Cardiac muscle cell (in vitro differentiated cells and primary cell): Measurements from ENCODE around the gene RNASE13. TPM values are rescaled to one million over a fixed set of nuclear protein-coding genes. Genes with fewer than 3 reads are reported as not detected.

Source experiments
- DNase-seq, 2 donors: peaks; one replicate each; pipeline versions ENCODE4 v3.0.0 to v3.0.0-alpha.2; 2010 to 2017; ENCODE audit warnings: low read depth in 1 of 2, low spot score in 1 of 2
- H3K27ac ChIP-seq: fragments of 200-600 bp; sonication (generic); 2 replicates; pipeline ENCODE4 v1.5.1; 2016
- H3K27me3 ChIP-seq: fragments of 200-600 bp; sonication (generic); 2 replicates; pipeline ENCODE4 v1.6.0; 2016; ENCODE audit warnings: control low read depth
- H3K36me3 ChIP-seq: fragments of 200-600 bp; sonication (generic); 2 replicates; pipeline ENCODE4 v1.5.1; 2016; ENCODE audit warnings: control low read depth
- H3K4me1 ChIP-seq: fragments of 200-600 bp; sonication (generic); 2 replicates; pipeline ENCODE4 v1.8.1; 2017; ENCODE audit warnings: low read depth, mild to moderate bottlenecking, mixed run types
- H3K4me3 ChIP-seq: fragments of 200-600 bp; sonication (generic); 2 replicates; pipeline ENCODE4 v1.5.1; 2016; ENCODE audit warnings: mild to moderate bottlenecking
- H3K9me3 ChIP-seq: fragments of 200-600 bp; sonication (generic); 2 replicates; pipeline ENCODE4 v1.5.1; 2017; ENCODE audit warnings: low read depth, mild to moderate bottlenecking, control low read depth
- polyA plus RNA-seq: library from polyadenylated mRNA; unstranded; fragments of >200 nt; fragmentation: Nextera tagmentation; extraction: Ambion mirVana; gene quantifications from 2 replicates; pipeline ENCODE4 v1.2.1, GENCODE V29; 2016
- total RNA-seq: library from RNA; depleted of rRNA; stranded (reverse); fragments of >200 nt; gene quantifications from 2 replicates; pipeline ENCODE4 v1.2.3, GENCODE V29; 2016
- TF ChIP-seq, protein P1 (sequence below): IDR thresholded peaks from 2 replicates; pipeline ENCODE4 v1.5.1; 2012; ENCODE audit warnings: low read depth, mild to moderate bottlenecking, low read length

RNASE13 gene
- total and polyA plus RNA-seq, 2 experiments from 2014 or later = not detected

DNA sequence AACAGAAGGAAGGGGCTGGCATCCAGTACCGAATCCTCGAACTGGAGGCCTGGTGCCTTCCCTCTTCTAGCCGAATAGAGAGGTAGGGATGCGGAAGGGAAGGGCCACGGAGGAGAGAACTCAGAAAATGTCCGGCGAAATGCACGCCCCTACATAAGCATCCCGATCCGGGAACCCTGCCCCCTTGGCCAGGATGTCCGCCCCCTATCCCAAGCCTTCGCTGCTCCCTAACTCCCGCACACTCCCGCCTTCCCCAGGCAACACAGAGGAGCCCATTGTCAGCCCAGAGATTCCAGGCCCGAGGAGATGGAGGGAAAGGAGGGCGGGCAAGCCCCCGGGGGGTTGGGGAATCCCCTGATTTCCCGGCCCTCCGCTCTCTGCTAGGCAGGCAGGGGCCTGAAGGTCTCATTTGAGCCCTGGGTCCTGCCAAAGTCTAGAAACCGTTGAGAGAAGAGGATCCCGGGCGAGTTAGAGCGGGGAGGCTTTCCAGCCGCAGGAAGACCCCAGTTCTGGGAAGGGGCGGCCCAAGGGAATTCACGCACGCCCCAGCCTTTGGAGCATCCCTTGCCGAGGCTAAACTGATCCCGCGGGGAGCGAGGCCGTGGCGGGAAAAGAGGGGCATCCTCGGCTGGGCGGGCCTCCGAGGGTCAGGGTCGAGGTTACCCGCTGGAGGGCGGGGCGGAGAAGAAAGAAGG is 34.9 kb upstream of the RNASE13 start:
- peaks cover 8% of the 10 kb centered on the region for H3K4me1 ChIP-seq
- H3K27ac ChIP-seq = peak overlapping the region; percentile 77
- H3K9me3 ChIP-seq = no peaks in the 10 kb centered on the region
- no peaks in the 10 kb centered on the region for H3K36me3 ChIP-seq
- peak overlapping the region; percentile 85 for H3K4me3 ChIP-seq
- TF ChIP-seq, protein P1, sequence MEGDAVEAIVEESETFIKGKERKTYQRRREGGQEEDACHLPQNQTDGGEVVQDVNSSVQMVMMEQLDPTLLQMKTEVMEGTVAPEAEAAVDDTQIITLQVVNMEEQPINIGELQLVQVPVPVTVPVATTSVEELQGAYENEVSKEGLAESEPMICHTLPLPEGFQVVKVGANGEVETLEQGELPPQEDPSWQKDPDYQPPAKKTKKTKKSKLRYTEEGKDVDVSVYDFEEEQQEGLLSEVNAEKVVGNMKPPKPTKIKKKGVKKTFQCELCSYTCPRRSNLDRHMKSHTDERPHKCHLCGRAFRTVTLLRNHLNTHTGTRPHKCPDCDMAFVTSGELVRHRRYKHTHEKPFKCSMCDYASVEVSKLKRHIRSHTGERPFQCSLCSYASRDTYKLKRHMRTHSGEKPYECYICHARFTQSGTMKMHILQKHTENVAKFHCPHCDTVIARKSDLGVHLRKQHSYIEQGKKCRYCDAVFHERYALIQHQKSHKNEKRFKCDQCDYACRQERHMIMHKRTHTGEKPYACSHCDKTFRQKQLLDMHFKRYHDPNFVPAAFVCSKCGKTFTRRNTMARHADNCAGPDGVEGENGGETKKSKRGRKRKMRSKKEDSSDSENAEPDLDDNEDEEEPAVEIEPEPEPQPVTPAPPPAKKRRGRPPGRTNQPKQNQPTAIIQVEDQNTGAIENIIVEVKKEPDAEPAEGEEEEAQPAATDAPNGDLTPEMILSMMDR = no peak
- H3K27me3 ChIP-seq = no peaks in the 10 kb centered on the region
- peak in 1 of 2 donors; percentile 71 for DNase-seq

DNA sequence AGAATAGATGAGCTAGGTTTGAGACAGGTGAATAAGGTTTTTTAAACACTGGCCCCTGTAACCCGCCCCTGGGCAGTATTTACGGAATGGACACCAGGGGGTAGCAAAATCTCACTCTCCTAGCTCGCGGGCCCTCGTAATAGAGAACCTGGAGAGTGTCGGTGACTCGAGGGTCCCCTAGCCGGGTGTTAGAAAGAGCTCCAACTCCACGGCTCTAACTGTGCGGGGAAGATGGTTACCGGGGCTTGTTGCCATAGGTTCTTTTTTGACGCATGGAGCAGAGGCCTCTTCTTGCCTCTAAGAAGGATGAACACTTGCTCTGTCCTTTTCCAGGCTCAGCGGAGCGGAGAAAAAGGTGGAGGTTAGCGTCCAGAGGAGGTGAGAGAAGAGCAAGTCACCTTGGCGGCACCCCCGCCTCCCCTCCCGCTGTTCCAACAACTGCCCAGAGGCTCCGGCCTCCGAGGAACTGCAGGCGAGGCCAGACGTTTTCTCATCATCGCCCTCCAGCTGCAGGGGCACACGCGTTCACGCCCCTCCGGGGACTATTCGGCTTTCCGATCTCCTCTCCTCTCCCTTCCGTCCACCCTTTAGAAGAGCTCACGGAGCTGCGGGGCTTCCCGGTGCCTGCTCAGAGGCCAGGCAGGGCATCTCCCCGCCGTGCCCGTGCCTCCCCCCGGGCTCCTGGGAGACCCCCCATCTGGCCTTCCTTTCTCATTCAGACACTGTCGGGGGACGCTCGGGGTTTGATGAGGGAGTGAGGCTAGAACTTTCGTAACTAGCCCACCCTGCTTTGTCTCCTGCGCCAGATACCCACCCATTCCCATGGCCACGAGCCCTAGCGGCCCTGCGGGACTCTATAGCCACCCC is 34.1 kb upstream of the RNASE13 start:
- Histone ChIP-seq H3K9me3 (no peaks in the 10 kb centered on the region), H3K27ac (no peak overlapping the region), H3K4me3 (peak overlapping the region; percentile 85), H3K4me1 (peaks cover 8% of the 10 kb centered on the region), H3K27me3 (no peaks in the 10 kb centered on the region), H3K36me3 (no peaks in the 10 kb centered on the region)
- peak; percentile 63 to 89 for DNase-seq
- TF ChIP-seq, protein P1 = peak; percentile 68

DNA sequence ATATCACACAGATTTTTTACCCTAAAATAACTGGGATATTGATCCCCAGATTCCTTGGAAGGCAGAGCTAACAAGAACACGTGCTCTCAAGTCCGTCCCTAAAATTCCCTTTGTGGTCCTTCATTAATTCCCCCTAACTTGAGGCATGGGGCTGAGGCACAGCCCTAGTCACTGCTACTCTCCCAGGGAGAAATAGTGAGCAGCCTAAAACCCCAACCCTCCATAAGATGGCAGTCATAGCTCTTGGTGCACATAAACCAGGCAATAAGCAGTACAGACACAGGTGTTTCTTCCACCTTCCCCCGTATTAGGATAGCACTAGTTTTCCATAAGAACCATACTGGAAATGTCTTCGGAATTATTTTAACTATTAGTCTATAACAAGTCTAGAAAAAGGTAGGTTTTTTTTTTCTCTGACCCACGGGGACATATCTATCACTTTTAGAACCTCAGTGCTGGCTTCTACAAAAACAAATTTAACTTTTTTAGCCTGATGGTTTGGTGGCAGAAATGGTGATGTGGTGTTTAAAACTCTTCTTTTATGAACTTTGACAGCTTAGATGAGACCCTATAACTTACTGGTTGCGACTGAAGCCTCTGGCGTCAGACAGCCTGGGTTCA is 32.4 kb upstream of the RNASE13 start:
- no peaks in the 10 kb centered on the region for H3K9me3 ChIP-seq
- H3K4me3 ChIP-seq = no peak overlapping the region
- H3K4me1 ChIP-seq = peaks cover 5% of the 10 kb centered on the region
- H3K27me3 ChIP-seq = no peaks in the 10 kb centered on the region
- TF ChIP-seq, protein P1 = peak; percentile 27
- DNase-seq = no peak
- no peaks in the 10 kb centered on the region for H3K36me3 ChIP-seq
- H3K27ac ChIP-seq = no peak overlapping the region

DNA sequence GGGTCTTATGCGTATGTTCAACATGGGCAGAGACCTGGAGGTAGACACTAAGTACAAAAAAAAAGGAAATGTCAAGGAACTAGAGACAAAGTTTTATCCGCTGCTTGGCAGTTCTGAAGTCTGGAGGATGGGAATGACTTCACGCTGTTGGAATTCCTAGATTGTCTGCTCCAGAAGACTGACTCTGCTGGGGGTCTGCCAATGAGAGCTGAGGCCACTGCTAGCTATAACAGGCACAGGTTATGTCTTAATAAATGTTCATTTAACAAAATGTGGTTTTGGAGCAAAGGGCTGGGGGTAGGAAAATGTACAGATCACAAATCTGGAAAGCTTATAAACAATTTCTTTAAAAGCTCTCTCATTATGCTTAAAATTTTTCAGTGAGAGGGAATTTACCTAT is 28.9 kb upstream of the RNASE13 start:
- TF ChIP-seq, protein P1 = no peak
- no peaks in the 10 kb centered on the region for H3K4me1 ChIP-seq
- H3K9me3 ChIP-seq = no peaks in the 10 kb centered on the region
- H3K27ac ChIP-seq = no peak overlapping the region
- no peaks in the 10 kb centered on the region for H3K27me3 ChIP-seq
- H3K4me3 ChIP-seq = no peak overlapping the region
- H3K36me3 ChIP-seq = no peaks in the 10 kb centered on the region
- peak in 1 of 2 donors; percentile 93 for DNase-seq

DNA sequence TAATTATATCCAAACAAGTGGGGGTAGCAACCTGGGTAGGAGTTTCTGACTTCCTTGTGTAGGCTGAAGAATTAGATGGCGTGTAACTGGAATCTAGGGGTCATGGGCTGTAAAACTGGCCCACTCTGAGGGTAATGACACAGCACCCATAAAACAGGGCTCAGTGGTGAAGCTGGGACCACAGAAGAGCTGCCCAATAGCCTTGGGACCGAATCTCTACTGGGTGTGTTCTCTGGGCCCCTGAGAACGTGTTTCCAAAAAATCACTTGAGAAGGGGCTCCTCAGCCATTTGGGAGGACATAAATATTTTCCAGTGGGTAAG is 26.7 kb upstream of the RNASE13 start:
- Histone ChIP-seq H3K4me3 (no peak overlapping the region), H3K36me3 (no peaks in the 10 kb centered on the region), H3K27ac (no peak overlapping the region), H3K9me3 (no peaks in the 10 kb centered on the region), H3K4me1 (no peaks in the 10 kb centered on the region), H3K27me3 (no peaks in the 10 kb centered on the region)
- DNase-seq = no peak
- TF ChIP-seq, protein P1 = no peak
